Measurements from ENCODE around the gene CNBP. TPM values are rescaled to one million over a fixed set of nuclear protein-coding genes. Genes with fewer than 3 reads are reported as not detected.
"Not testable (repeated sequence)": the region's sequence is repeated elsewhere in the genome, so short reads cannot be mapped to it uniquely, and the experiment has no call there.

The CNBP gene
- total RNA-seq, 1 donor from 2014 or later: 217 TPM

DNA sequence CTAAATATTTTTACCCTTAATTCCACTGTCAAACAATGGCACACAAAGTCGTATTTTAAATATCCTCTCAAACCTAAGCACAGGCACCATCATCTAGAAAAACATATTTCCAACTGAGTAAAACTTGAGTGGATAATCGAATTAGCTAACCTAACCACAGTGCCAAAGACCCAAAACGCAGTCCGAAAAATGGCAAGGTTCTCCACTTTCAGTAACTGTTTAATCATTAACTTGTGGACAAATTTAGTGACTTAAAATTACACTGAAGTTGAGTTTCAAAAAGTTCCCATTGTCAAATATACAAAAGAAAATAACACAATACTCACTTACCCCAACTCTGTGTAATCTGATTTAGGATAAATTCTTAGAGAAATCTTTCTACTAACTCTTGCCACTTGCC lies 10.0 kb downstream of the CNBP start:
- Mint-ChIP-seq H3K9me3 (no peaks in the 10 kb centered on the region), H3K36me3 (peaks cover 26% of the 10 kb centered on the region)
- TF ChIP-seq CTCF (IDR thresholded peaks at IDR 0.05; ENCODE audit: unreplicated experiment): no peak

DNA sequence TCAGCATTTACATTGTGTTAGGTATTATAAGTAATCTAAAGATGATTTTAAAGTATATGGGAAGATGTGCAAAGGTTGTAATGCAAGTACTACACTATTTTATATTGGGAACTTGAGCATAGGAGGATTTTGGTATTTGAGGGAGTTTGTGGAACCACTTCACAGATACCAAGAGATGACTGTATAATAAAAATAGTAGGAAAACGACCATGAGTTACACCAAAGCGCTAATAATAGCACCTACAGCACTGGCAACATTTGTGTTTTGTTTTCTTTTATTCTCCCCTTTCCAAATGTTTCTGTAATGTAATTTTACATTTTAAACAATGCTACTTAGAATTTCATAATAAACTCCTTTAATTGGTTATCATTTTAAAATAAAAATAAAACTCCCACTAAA lies 10.5 kb downstream of the CNBP start:
- Mint-ChIP-seq H3K9me3 (no peaks in the 10 kb centered on the region), H3K4me1 (no peaks in the 10 kb centered on the region), H3K27me3 (ENCODE audit: low read depth) (no peaks in the 10 kb centered on the region), H3K36me3 (peaks cover 26% of the 10 kb centered on the region), H3K4me3 (no peak overlapping the region), H3K27ac (no peak overlapping the region)
- no peak for DNase-seq (ENCODE audit: low spot score in 2 of 2, unreplicated experiment in 2 of 2)
- no peak for TF ChIP-seq CTCF (IDR thresholded peaks at IDR 0.05; ENCODE audit: unreplicated experiment)

More for the DNA sequence above, 10.0 kb downstream of the CNBP start:
- Mint-ChIP-seq H3K27ac (no peak overlapping the region), H3K27me3 (ENCODE audit: low read depth) (no peaks in the 10 kb centered on the region), H3K4me3 (no peak overlapping the region), H3K4me1 (no peaks in the 10 kb centered on the region)
- DNase-seq (ENCODE audit: low spot score in 2 of 2, unreplicated experiment in 2 of 2): no peak

- no peak overlapping the region for H3K4me3 Mint-ChIP-seq
Observed at GRCh38 chr3:129166579-129167332, 16.9 kb downstream of the CNBP start.

DNA sequence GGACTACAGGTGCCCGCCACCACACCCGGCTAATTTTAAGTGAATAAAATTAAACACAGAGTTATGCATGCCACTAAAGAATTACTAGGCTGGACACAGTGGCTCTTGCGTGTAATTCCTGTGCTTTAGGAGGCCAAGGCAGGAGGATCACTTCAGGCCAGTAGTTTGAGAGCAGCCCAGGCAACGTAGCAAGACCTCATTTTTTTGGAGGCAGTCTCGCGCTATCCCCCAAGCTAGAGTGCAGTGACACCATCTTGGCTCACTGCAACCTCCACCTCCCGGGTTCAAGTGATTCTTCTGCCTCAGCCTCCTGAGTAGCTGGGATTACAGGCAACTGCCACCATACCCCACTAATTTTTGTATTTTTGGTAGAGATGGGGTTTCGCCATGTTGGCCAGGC lies 18.1 kb downstream of the CNBP start:
- H3K4me1 Mint-ChIP-seq; DNase-seq (ENCODE audit: low spot score in 2 of 2, unreplicated experiment in 2 of 2): not testable (repeated sequence)

More at GRCh38 chr3:129166579-129167332, 16.9 kb downstream of the CNBP start:
- peaks cover 8% of the 10 kb centered on the region for H3K4me1 Mint-ChIP-seq
- no peak overlapping the region for H3K27ac Mint-ChIP-seq
- H3K9me3 Mint-ChIP-seq: no peaks in the 10 kb centered on the region
- DNase-seq (ENCODE audit: low spot score in 2 of 2, unreplicated experiment in 2 of 2): no peak
- TF ChIP-seq CTCF (IDR thresholded peaks at IDR 0.05; ENCODE audit: unreplicated experiment): no peak
- H3K27me3 Mint-ChIP-seq (ENCODE audit: low read depth): no peaks in the 10 kb centered on the region
- peaks cover 32% of the 10 kb centered on the region for H3K36me3 Mint-ChIP-seq

GRCh38 chr3:129164500-129164899 lies 19.2 kb downstream of the CNBP start:
- no peak for DNase-seq (ENCODE audit: low spot score in 2 of 2, unreplicated experiment in 2 of 2)
- Mint-ChIP-seq H3K4me1 (peaks cover 19% of the 10 kb centered on the region), H3K36me3 (peaks cover 13% of the 10 kb centered on the region), H3K9me3 (no peaks in the 10 kb centered on the region), H3K27me3 (ENCODE audit: low read depth) (no peaks in the 10 kb centered on the region), H3K4me3 (no peak overlapping the region), H3K27ac (peak overlapping the region; percentile 9)
- TF ChIP-seq CTCF (IDR thresholded peaks at IDR 0.05; ENCODE audit: unreplicated experiment): no peak

More for the DNA sequence above, 18.1 kb downstream of the CNBP start:
- H3K9me3 Mint-ChIP-seq; H3K27ac Mint-ChIP-seq; H3K4me3 Mint-ChIP-seq; H3K27me3 Mint-ChIP-seq (ENCODE audit: low read depth): not testable (repeated sequence)
- H3K36me3 Mint-ChIP-seq: peaks cover 24% of the 10 kb centered on the region

GRCh38 chr3:129162729-129163579 lies 20.7 kb downstream of the CNBP start:
- peaks cover 27% of the 10 kb centered on the region for H3K4me1 Mint-ChIP-seq
- TF ChIP-seq CTCF (IDR thresholded peaks at IDR 0.05; ENCODE audit: unreplicated experiment): no peak
- no peaks in the 10 kb centered on the region for H3K27me3 Mint-ChIP-seq (ENCODE audit: low read depth)
- no peak for DNase-seq (ENCODE audit: low spot score in 2 of 2, unreplicated experiment in 2 of 2)
- H3K4me3 Mint-ChIP-seq: peak overlapping the region; percentile 85
- H3K9me3 Mint-ChIP-seq: no peaks in the 10 kb centered on the region
- no peak overlapping the region for H3K27ac Mint-ChIP-seq
- peaks cover 12% of the 10 kb centered on the region for H3K36me3 Mint-ChIP-seq

All from mesothelial cell of epicardium (in vitro differentiated cells).